SJCRH30 (cell line): ENCODE measurements around the gene PGRMC2. TPM values are rescaled to one million over a fixed set of nuclear protein-coding genes. Genes with fewer than 3 reads are reported as not detected.
"Not testable (repeated sequence)": the region's sequence is repeated elsewhere in the genome, so short reads cannot be mapped to it uniquely, and the experiment has no call there.

Experiments
- DNase-seq, 2 experiments: peaks; one replicate each; pipeline ENCODE4 v3.0.0-alpha.2; 2015 to 2020
- H3K27ac ChIP-seq: fragments of 250-450 bp; sonication (Bioruptor Pico); 2 replicates; pipeline ENCODE4 v1.5.1; 2020; ENCODE audit warnings: mild to moderate bottlenecking, moderate library complexity
- H3K27me3 ChIP-seq: fragments of 250-450 bp; sonication (Bioruptor Pico); 2 replicates; pipeline ENCODE4 v1.5.1; 2020; ENCODE audit warnings: mild to moderate bottlenecking, moderate library complexity
- H3K36me3 ChIP-seq: fragments of 250-450 bp; sonication (Bioruptor Pico); 2 replicates; pipeline ENCODE4 v1.5.1; 2020; ENCODE audit warnings: mild to moderate bottlenecking, moderate library complexity
- H3K4me1 ChIP-seq: fragments of 250-450 bp; sonication (Bioruptor Pico); 2 replicates; pipeline ENCODE4 v1.5.1; 2020; ENCODE audit warnings: mild to moderate bottlenecking, moderate library complexity
- H3K4me3 ChIP-seq: fragments of 250-450 bp; sonication (Bioruptor Pico); 2 replicates; pipeline ENCODE4 v1.5.1; 2020; ENCODE audit warnings: mild to moderate bottlenecking, moderate library complexity
- H3K9me3 ChIP-seq: fragments of 250-450 bp; sonication (Bioruptor Pico); replicated peaks from 2 replicates; pipeline ENCODE4 v1.5.1; 2020; ENCODE audit warnings: mild to moderate bottlenecking, moderate library complexity
- total RNA-seq: library from RNA; depleted of rRNA; stranded (reverse); fragments of >200 nt; shearing (Covaris generic); gene quantifications from 2 replicates; pipeline ENCODE4 v1.2.3, GENCODE V29; 2014

The PGRMC2 gene
- total RNA-seq, 1 experiment from 2014 or later = 20.2 TPM

- Histone ChIP-seq H3K4me1 (peaks cover 9% of the 10 kb centered on the region), H3K36me3 (peaks cover 26% of the 10 kb centered on the region), H3K4me3 (no peak overlapping the region), H3K9me3 (peaks cover 6% of the 10 kb centered on the region; the same call in 1 of the 2 replicates), H3K27ac (no peak overlapping the region), H3K27me3 (no peaks in the 10 kb centered on the region)
- no peak for DNase-seq
Measured at GRCh38 chr4:128267745-128268144, 19.9 kb downstream of the PGRMC2 start.

GRCh38 chr4:128267171-128267570 is 20.4 kb downstream of the PGRMC2 start:
- not testable (repeated sequence) for H3K4me1 ChIP-seq, H3K27ac ChIP-seq, H3K27me3 ChIP-seq, DNase-seq, H3K9me3 ChIP-seq, H3K4me3 ChIP-seq
- peaks cover 25% of the 10 kb centered on the region for H3K36me3 ChIP-seq

GRCh38 chr4:128265550-128265949 is 22.1 kb downstream of the PGRMC2 start:
- not testable (repeated sequence) for H3K27me3 ChIP-seq, H3K36me3 ChIP-seq, DNase-seq, H3K27ac ChIP-seq, H3K4me3 ChIP-seq, H3K9me3 ChIP-seq, H3K4me1 ChIP-seq

- H3K36me3 ChIP-seq, DNase-seq, H3K27me3 ChIP-seq, H3K27ac ChIP-seq, H3K9me3 ChIP-seq, H3K4me1 ChIP-seq, H3K4me3 ChIP-seq: not testable (repeated sequence)
Measured at GRCh38 chr4:128259889-128260288, 27.7 kb downstream of the PGRMC2 start.

- H3K4me1 ChIP-seq, H3K27me3 ChIP-seq, H3K27ac ChIP-seq, H3K9me3 ChIP-seq, H3K4me3 ChIP-seq, H3K36me3 ChIP-seq, DNase-seq: not testable (repeated sequence)
Measured at GRCh38 chr4:128258166-128258565, 29.4 kb downstream of the PGRMC2 start.

GRCh38 chr4:128256539-128256938 is 31.1 kb downstream of the PGRMC2 start:
- no peak overlapping the region for H3K4me3 ChIP-seq
- H3K36me3 ChIP-seq = no peaks in the 10 kb centered on the region
- no peaks in the 10 kb centered on the region for H3K9me3 ChIP-seq
- H3K27ac ChIP-seq = no peak overlapping the region
- H3K27me3 ChIP-seq = no peaks in the 10 kb centered on the region
- H3K4me1 ChIP-seq = no peaks in the 10 kb centered on the region
- DNase-seq = no peak

GRCh38 chr4:128255906-128256305 is 31.7 kb downstream of the PGRMC2 start:
- Histone ChIP-seq H3K36me3 (no peaks in the 10 kb centered on the region), H3K27ac (no peak overlapping the region), H3K4me1 (no peaks in the 10 kb centered on the region), H3K27me3 (no peaks in the 10 kb centered on the region), H3K4me3 (no peak overlapping the region), H3K9me3 (no peaks in the 10 kb centered on the region)
- DNase-seq = no peak

GRCh38 chr4:128249787-128250668 is 37.6 kb downstream of the PGRMC2 start:
- Histone ChIP-seq H3K27me3 (no peaks in the 10 kb centered on the region), H3K27ac (no peak overlapping the region), H3K36me3 (no peaks in the 10 kb centered on the region), H3K4me1 (no peaks in the 10 kb centered on the region), H3K4me3 (no peak overlapping the region), H3K9me3 (peaks cover 23% of the 10 kb centered on the region)
- peak in 1 of 2 experiments; percentile 27 for DNase-seq

GRCh38 chr4:128247906-128248305 is 39.7 kb downstream of the PGRMC2 start:
- H3K27ac ChIP-seq = no peak overlapping the region
- no peak for DNase-seq
- H3K4me1 ChIP-seq = no peaks in the 10 kb centered on the region
- H3K9me3 ChIP-seq = peaks cover 23% of the 10 kb centered on the region
- no peak overlapping the region for H3K4me3 ChIP-seq
- no peaks in the 10 kb centered on the region for H3K36me3 ChIP-seq
- H3K27me3 ChIP-seq = no peaks in the 10 kb centered on the region

GRCh38 chr4:128245391-128245790 is 42.2 kb downstream of the PGRMC2 start:
- not testable (repeated sequence) for H3K27me3 ChIP-seq, H3K4me3 ChIP-seq, DNase-seq, H3K27ac ChIP-seq, H3K36me3 ChIP-seq
- H3K9me3 ChIP-seq = peaks cover 21% of the 10 kb centered on the region
- H3K4me1 ChIP-seq = peaks cover 11% of the 10 kb centered on the region

- DNase-seq = no peak
- H3K4me3 ChIP-seq = no peak overlapping the region
Measured at GRCh38 chr4:128244379-128244778, 43.2 kb downstream of the PGRMC2 start.

GRCh38 chr4:128242601-128243000 is 45.0 kb downstream of the PGRMC2 start:
- Histone ChIP-seq H3K36me3 (no peaks in the 10 kb centered on the region), H3K27ac (no peak overlapping the region), H3K4me1 (peaks cover 11% of the 10 kb centered on the region)

More at GRCh38 chr4:128244379-128244778, 43.2 kb downstream of the PGRMC2 start:
- Histone ChIP-seq H3K27ac (no peak overlapping the region), H3K4me1 (peaks cover 11% of the 10 kb centered on the region), H3K27me3 (no peaks in the 10 kb centered on the region), H3K9me3 (peaks cover 13% of the 10 kb centered on the region), H3K36me3 (no peaks in the 10 kb centered on the region)

GRCh38 chr4:128241981-128242380 is 45.6 kb downstream of the PGRMC2 start:
- peaks cover 11% of the 10 kb centered on the region for H3K4me1 ChIP-seq
- H3K27ac ChIP-seq = peak overlapping the region; percentile 43; the same call in 1 of the 2 replicates

More at GRCh38 chr4:128242601-128243000, 45.0 kb downstream of the PGRMC2 start:
- Histone ChIP-seq H3K27me3 (no peaks in the 10 kb centered on the region), H3K9me3 (no peaks in the 10 kb centered on the region; the same call in 1 of the 2 replicates), H3K4me3 (no peak overlapping the region)
- no peak for DNase-seq

GRCh38 chr4:128241425-128241913 is 46.1 kb downstream of the PGRMC2 start:
- H3K36me3 ChIP-seq = no peaks in the 10 kb centered on the region
- peak overlapping the region; percentile 43 for H3K27ac ChIP-seq
- H3K27me3 ChIP-seq = no peaks in the 10 kb centered on the region
- peaks cover 11% of the 10 kb centered on the region for H3K4me1 ChIP-seq
- no peak overlapping the region for H3K4me3 ChIP-seq
- no peaks in the 10 kb centered on the region for H3K9me3 ChIP-seq
- DNase-seq = peak; percentile 71 to 76

More at GRCh38 chr4:128241981-128242380, 45.6 kb downstream of the PGRMC2 start:
- Histone ChIP-seq H3K4me3 (no peak overlapping the region), H3K27me3 (no peaks in the 10 kb centered on the region), H3K9me3 (no peaks in the 10 kb centered on the region), H3K36me3 (no peaks in the 10 kb centered on the region)
- DNase-seq = no peak

- Histone ChIP-seq H3K9me3 (no peaks in the 10 kb centered on the region), H3K27ac (peak overlapping the region; percentile 43), H3K4me1 (peaks cover 11% of the 10 kb centered on the region), H3K4me3 (no peak overlapping the region), H3K27me3 (no peaks in the 10 kb centered on the region), H3K36me3 (no peaks in the 10 kb centered on the region)
- DNase-seq = no peak
Measured at GRCh38 chr4:128241019-128241418, 46.6 kb downstream of the PGRMC2 start.
